ENCODE results near the gene WDR53. TPM values are rescaled to one million over a fixed set of nuclear protein-coding genes. Genes with fewer than 3 reads are reported as not detected.

Gene WDR53
- total RNA-seq, 2 experiments from 2014 or later: 10.8 to 16.5 TPM

GRCh38 chr3:196541684-196542445, 26.5 kb downstream of the WDR53 start:
- CTCF ChIA-PET (ENCODE audit: unreplicated experiment): no interaction called here
- intact Hi-C loops (cut with micrococcal nuclease; ENCODE audit: unreplicated experiment): no loop called here
- no peak for DNase-seq (ENCODE audit: low spot score)

DNA sequence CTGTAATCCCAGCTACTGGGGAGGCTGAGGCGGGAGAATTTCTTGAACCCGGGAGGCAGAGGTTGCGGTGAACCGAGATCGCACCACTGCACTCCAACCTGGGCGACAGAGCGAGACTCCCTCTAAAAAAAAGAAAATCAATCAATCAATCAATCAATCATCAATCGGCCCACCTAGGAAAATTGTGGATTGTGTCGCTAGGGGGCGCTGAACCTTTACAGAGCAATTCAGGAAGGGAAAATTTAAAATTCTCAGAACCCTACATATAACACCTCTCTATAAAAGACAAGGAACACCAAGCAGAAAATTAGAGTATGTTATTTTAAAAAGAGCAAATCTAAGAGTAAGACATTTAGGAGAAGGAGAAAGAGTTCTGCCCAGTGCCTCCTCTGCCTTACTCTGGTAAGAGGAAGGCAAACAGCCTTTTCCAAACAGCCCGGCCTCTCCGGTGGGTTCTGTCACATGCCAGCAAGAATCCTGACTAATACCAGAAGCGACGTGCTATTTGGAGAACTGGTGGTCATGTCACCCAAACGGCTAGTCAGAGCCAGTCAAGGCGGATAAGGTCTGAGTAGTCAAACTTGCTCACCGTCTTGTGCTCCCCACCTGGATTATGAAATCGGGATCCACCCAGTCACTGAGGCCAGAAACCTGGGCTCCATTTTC, 30.9 kb downstream of the WDR53 start:
- no peak overlapping the region for H3K4me2 ChIP-seq (ENCODE audit: low read length)

More at GRCh38 chr3:196541684-196542445, 26.5 kb downstream of the WDR53 start:
- no TSS peak for BruUV-seq (replicated peaks)
- Histone ChIP-seq H2AFZ (ENCODE audit: low read length) (no peak overlapping the region), H3K4me1 (ENCODE audit: insufficient read depth, low read length, poor library complexity, severe bottlenecking) (no peaks in the 10 kb centered on the region), H3K9me2 (ENCODE audit: insufficient read depth, low read length) (no peaks in the 10 kb centered on the region), H3K4me2 (ENCODE audit: low read length) (no peak overlapping the region), H3K27ac (ENCODE audit: low read depth, low read length, poor library complexity, severe bottlenecking) (no peak overlapping the region), H4K20me1 (ENCODE audit: insufficient read depth, low read length) (no peaks in the 10 kb centered on the region), H3K79me2 (ENCODE audit: insufficient read depth, low read depth, low read length) (no peaks in the 10 kb centered on the region), H3K9me3 (ENCODE audit: low read length) (no peaks in the 10 kb centered on the region), H3K36me3 (ENCODE audit: insufficient read depth, low read length) (no peaks in the 10 kb centered on the region), H3K4me3 (ENCODE audit: low read depth, low read length, poor library complexity, severe bottlenecking) (no peak overlapping the region)
- TF ChIP-seq CTCF (conservative IDR thresholded peaks at IDR 0.05; ENCODE audit: low read length) (no peak), EZH2phosphoT487 (IDR thresholded peaks at IDR 0.05; ENCODE audit: borderline replicate concordance, low read depth, low read length) (no peak)
- POLR2A ChIA-PET: interaction anchor here (0.6 to 0.8 kb wide), 4 partner anchors 10 to 217 kb away, joined by 3 to 5 read pairs (median 4); no protein-coding TSS in a partner anchor

More for the DNA sequence above, 30.9 kb downstream of the WDR53 start:
- intact Hi-C loops (cut with micrococcal nuclease; ENCODE audit: unreplicated experiment): no loop called here
- H3K27ac ChIP-seq (ENCODE audit: low read depth, low read length, poor library complexity, severe bottlenecking): no peak overlapping the region
- no peak overlapping the region for H3K4me3 ChIP-seq (ENCODE audit: low read depth, low read length, poor library complexity, severe bottlenecking)
- no peaks in the 10 kb centered on the region for H3K9me3 ChIP-seq (ENCODE audit: low read length)
- peak; percentile 32 for DNase-seq (ENCODE audit: low spot score)
- no peaks in the 10 kb centered on the region for H3K4me1 ChIP-seq (ENCODE audit: insufficient read depth, low read length, poor library complexity, severe bottlenecking)
- no peaks in the 10 kb centered on the region for H3K79me2 ChIP-seq (ENCODE audit: insufficient read depth, low read depth, low read length)
- H4K20me1 ChIP-seq (ENCODE audit: insufficient read depth, low read length): no peaks in the 10 kb centered on the region
- H2AFZ ChIP-seq (ENCODE audit: low read length): no peak overlapping the region
- no peaks in the 10 kb centered on the region for H3K9me2 ChIP-seq (ENCODE audit: insufficient read depth, low read length)
- POLR2A ChIA-PET: no interaction called here
- CTCF ChIA-PET (ENCODE audit: unreplicated experiment): no interaction called here
- TF ChIP-seq EZH2phosphoT487 (IDR thresholded peaks at IDR 0.05; ENCODE audit: borderline replicate concordance, low read depth, low read length): no peak
- peak; percentile 86 for TF ChIP-seq CTCF (conservative IDR thresholded peaks at IDR 0.05; ENCODE audit: low read length)
- no TSS peak for BruUV-seq (replicated peaks)
- H3K36me3 ChIP-seq (ENCODE audit: insufficient read depth, low read length): no peaks in the 10 kb centered on the region

All from OCI-LY7 (cell line).